Kidney glomerular epithelial cell (primary cell): ENCODE results near the gene QDPR.
"Not testable (repeated sequence)": the region's sequence is repeated elsewhere in the genome, so short reads cannot be mapped to it uniquely, and the experiment has no call there.

Experiments
- DNase-seq: peaks from one replicate; lab custom pipeline; 2025; lab: John Stamatoyannopoulos, UW

QDPR gene

GRCh38 chr4:17511950-17512795 is at the start of gene QDPR:
Gene QDPR (minus strand): TSS chr4:17512090. CDS start chr4:17512054, 36 bp downstream.
- peak; percentile 11 for DNase-seq

- DNase-seq: no peak
These were observed 49.5 kb upstream of the QDPR start for GRCh38 chr4:17561195-17561909.

GRCh38 chr4:17560065-17560673 is 48.3 kb upstream of the QDPR start:
- DNase-seq: no peak

- no peak for DNase-seq
These were observed 47.8 kb upstream of the QDPR start for GRCh38 chr4:17559709-17560048.

GRCh38 chr4:17558941-17559708 is 47.2 kb upstream of the QDPR start:
- DNase-seq: no peak

- no peak for DNase-seq
These were observed 46.0 kb upstream of the QDPR start for GRCh38 chr4:17557880-17558279.

GRCh38 chr4:17556498-17556897 is 44.6 kb upstream of the QDPR start:
- DNase-seq: no peak

GRCh38 chr4:17554568-17554967 is 42.7 kb upstream of the QDPR start:
- DNase-seq: no peak

- DNase-seq: no peak
These were observed 40.5 kb upstream of the QDPR start for GRCh38 chr4:17552427-17552826.

GRCh38 chr4:17550549-17550948 is 38.7 kb upstream of the QDPR start:
- DNase-seq: no peak

- DNase-seq: no peak
These were observed 34.8 kb upstream of the QDPR start for GRCh38 chr4:17546678-17547077.

GRCh38 chr4:17546222-17546621 is 34.3 kb upstream of the QDPR start:
- DNase-seq: no peak

GRCh38 chr4:17545374-17546140 is 33.7 kb upstream of the QDPR start:
- DNase-seq: no peak

GRCh38 chr4:17544831-17545234 is 32.9 kb upstream of the QDPR start:
- DNase-seq: no peak

GRCh38 chr4:17544205-17544604 is 32.3 kb upstream of the QDPR start:
- no peak for DNase-seq

- DNase-seq: not testable (repeated sequence)
These were observed 25.2 kb upstream of the QDPR start for GRCh38 chr4:17537060-17537459.

GRCh38 chr4:17535906-17536305 is 24.0 kb upstream of the QDPR start:
- no peak for DNase-seq

GRCh38 chr4:17535242-17535641 is 23.4 kb upstream of the QDPR start:
- no peak for DNase-seq

- no peak for DNase-seq
These were observed 22.8 kb upstream of the QDPR start for GRCh38 chr4:17534705-17535104.

- DNase-seq: no peak
These were observed 19.8 kb upstream of the QDPR start for GRCh38 chr4:17531538-17532285.
